ENCODE measurements around the gene SLC4A1.

- TF ChIP-seq, protein P1, sequence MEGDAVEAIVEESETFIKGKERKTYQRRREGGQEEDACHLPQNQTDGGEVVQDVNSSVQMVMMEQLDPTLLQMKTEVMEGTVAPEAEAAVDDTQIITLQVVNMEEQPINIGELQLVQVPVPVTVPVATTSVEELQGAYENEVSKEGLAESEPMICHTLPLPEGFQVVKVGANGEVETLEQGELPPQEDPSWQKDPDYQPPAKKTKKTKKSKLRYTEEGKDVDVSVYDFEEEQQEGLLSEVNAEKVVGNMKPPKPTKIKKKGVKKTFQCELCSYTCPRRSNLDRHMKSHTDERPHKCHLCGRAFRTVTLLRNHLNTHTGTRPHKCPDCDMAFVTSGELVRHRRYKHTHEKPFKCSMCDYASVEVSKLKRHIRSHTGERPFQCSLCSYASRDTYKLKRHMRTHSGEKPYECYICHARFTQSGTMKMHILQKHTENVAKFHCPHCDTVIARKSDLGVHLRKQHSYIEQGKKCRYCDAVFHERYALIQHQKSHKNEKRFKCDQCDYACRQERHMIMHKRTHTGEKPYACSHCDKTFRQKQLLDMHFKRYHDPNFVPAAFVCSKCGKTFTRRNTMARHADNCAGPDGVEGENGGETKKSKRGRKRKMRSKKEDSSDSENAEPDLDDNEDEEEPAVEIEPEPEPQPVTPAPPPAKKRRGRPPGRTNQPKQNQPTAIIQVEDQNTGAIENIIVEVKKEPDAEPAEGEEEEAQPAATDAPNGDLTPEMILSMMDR (conservative IDR thresholded peaks at IDR 0.05 in 1 of 2, IDR thresholded peaks at IDR 0.05 in 1 of 2; ENCODE audit: extremely low read depth in 1 of 2, insufficient read depth in 1 of 2, low read depth in 1 of 2, low read length in 2 of 2), result no peak
- no peak for TF ChIP-seq EZH2 (IDR thresholded peaks at IDR 0.05; ENCODE audit: borderline replicate concordance, low read length)
Observed at GRCh38 chr17:44268709-44269534, 987 bp upstream of the SLC4A1 start.
